Karpas-422 (cell line): ENCODE measurements around the gene ABCA13. TPM values are rescaled to one million over a fixed set of nuclear protein-coding genes. Genes with fewer than 3 reads are reported as not detected.

Source experiments
- DNase-seq: peaks from one replicate; pipeline ENCODE4 v3.0.0-alpha.2; 2015
- H2AFZ ChIP-seq: fragments of 200-600 bp; sonication (generic); 2 replicates; pipeline ENCODE4 v1.6.1; 2014; ENCODE audit warnings: antibody characterized with exemption, low read length, mixed read lengths
- H3K27ac ChIP-seq: fragments of 200-600 bp; sonication (generic); 2 replicates; pipeline ENCODE4 v1.5.1; 2014; ENCODE audit warnings: mild to moderate bottlenecking, low read length, moderate library complexity
- H3K27me3 ChIP-seq: fragments of 200-600 bp; sonication (generic); 2 replicates; pipeline ENCODE4 v1.6.1; 2014; ENCODE audit warnings: low read length, mixed read lengths
- H3K36me3 ChIP-seq: fragments of 200-600 bp; sonication (generic); 2 replicates; pipeline ENCODE4 v1.6.1; 2014; ENCODE audit warnings: low read length, mixed read lengths; ENCODE audit not compliant: insufficient read depth
- H3K4me1 ChIP-seq: fragments of 200-600 bp; sonication (generic); 2 replicates; pipeline ENCODE4 v1.6.1; 2014; ENCODE audit warnings: mild to moderate bottlenecking, low read length, mixed read lengths
- H3K4me2 ChIP-seq: fragments of 200-600 bp; sonication (generic); 2 replicates; pipeline ENCODE4 v1.6.1; 2014; ENCODE audit warnings: low read length, low read depth, mild to moderate bottlenecking; ENCODE audit not compliant: poor library complexity, severe bottlenecking
- H3K4me3 ChIP-seq: fragments of 200-600 bp; sonication (generic); 2 replicates; pipeline ENCODE4 v1.5.1; 2014; ENCODE audit warnings: mild to moderate bottlenecking, antibody characterized with exemption, low read length, mixed read lengths
- H3K79me2 ChIP-seq: fragments of 200-600 bp; sonication (generic); 2 replicates; pipeline ENCODE4 v1.6.1; 2014; ENCODE audit warnings: mild to moderate bottlenecking, low read length, mixed read lengths
- H3K9ac ChIP-seq: fragments of 200-600 bp; sonication (generic); 2 replicates; pipeline ENCODE4 v1.6.0; 2014; ENCODE audit warnings: low read length
- H3K9me2 ChIP-seq: fragments of 200-600 bp; sonication (generic), shearing (Covaris generic); replicated peaks from 2 replicates; pipeline ENCODE4 v1.6.0; 2014; ENCODE audit warnings: mild to moderate bottlenecking, low read length, moderate library complexity; ENCODE audit not compliant: insufficient read depth
- H3K9me3 ChIP-seq: fragments of 300-700, 200-600 bp; sonication (generic); 2 replicates; pipeline ENCODE4 v1.6.1; 2014; ENCODE audit warnings: low read length, mixed read lengths
- H4K20me1 ChIP-seq: fragments of 200-600 bp; sonication (generic); 2 replicates; pipeline ENCODE4 v1.6.1; 2014; ENCODE audit warnings: mild to moderate bottlenecking, antibody characterized with exemption, low read length, low read depth; ENCODE audit not compliant: insufficient read depth
- total RNA-seq: library from RNA; depleted of rRNA; stranded (reverse); fragments of >200 nt; shearing (Covaris generic); gene quantifications from 2 replicates; pipeline ENCODE4 v1.2.3, GENCODE V29; 2014; ENCODE audit warnings: low replicate concordance

The ABCA13 gene
- total RNA-seq, 1 experiment from 2014 or later, result not detected

GRCh38 chr7:48408731-48409130 lies 237.5 kb downstream of the ABCA13 start:
- Histone ChIP-seq H3K36me3 (no peaks in the 10 kb centered on the region), H4K20me1 (no peaks in the 10 kb centered on the region), H3K9me3 (no peaks in the 10 kb centered on the region), H3K27me3 (no peaks in the 10 kb centered on the region), H3K9me2 (no peaks in the 10 kb centered on the region), H3K4me1 (no peaks in the 10 kb centered on the region), H3K27ac (no peak overlapping the region), H3K9ac (no peak overlapping the region), H2AFZ (no peak overlapping the region), H3K4me3 (no peak overlapping the region), H3K4me2 (no peak overlapping the region), H3K79me2 (no peaks in the 10 kb centered on the region)
- no peak for DNase-seq

- Histone ChIP-seq H3K4me1 (no peaks in the 10 kb centered on the region), H3K4me3 (no peak overlapping the region), H3K79me2 (no peaks in the 10 kb centered on the region), H3K27ac (no peak overlapping the region), H3K36me3 (no peaks in the 10 kb centered on the region), H2AFZ (no peak overlapping the region), H3K9me2 (no peaks in the 10 kb centered on the region), H4K20me1 (no peaks in the 10 kb centered on the region), H3K27me3 (no peaks in the 10 kb centered on the region), H3K9me3 (no peaks in the 10 kb centered on the region), H3K4me2 (no peak overlapping the region), H3K9ac (no peak overlapping the region)
- no peak for DNase-seq
Measured at GRCh38 chr7:48411619-48412018, 240.4 kb downstream of the ABCA13 start.

- H2AFZ ChIP-seq, result no peak overlapping the region
- H4K20me1 ChIP-seq, result no peaks in the 10 kb centered on the region
- no peaks in the 10 kb centered on the region for H3K4me1 ChIP-seq
- H3K9ac ChIP-seq, result no peak overlapping the region
- no peaks in the 10 kb centered on the region for H3K9me3 ChIP-seq
- no peaks in the 10 kb centered on the region for H3K79me2 ChIP-seq
- no peak for DNase-seq
- no peak overlapping the region for H3K4me2 ChIP-seq
- H3K27me3 ChIP-seq, result no peaks in the 10 kb centered on the region
- H3K4me3 ChIP-seq, result no peak overlapping the region
- H3K36me3 ChIP-seq, result no peaks in the 10 kb centered on the region
- no peaks in the 10 kb centered on the region for H3K9me2 ChIP-seq
- no peak overlapping the region for H3K27ac ChIP-seq
Measured at GRCh38 chr7:48414011-48414732, 242.9 kb downstream of the ABCA13 start.

GRCh38 chr7:48416327-48416908 lies 245.2 kb downstream of the ABCA13 start:
- no peak overlapping the region for H2AFZ ChIP-seq
- no peaks in the 10 kb centered on the region for H3K36me3 ChIP-seq
- no peak overlapping the region for H3K4me2 ChIP-seq
- no peaks in the 10 kb centered on the region for H3K9me2 ChIP-seq
- H3K27ac ChIP-seq, result no peak overlapping the region
- no peaks in the 10 kb centered on the region for H3K9me3 ChIP-seq
- no peak overlapping the region for H3K9ac ChIP-seq
- H3K79me2 ChIP-seq, result no peaks in the 10 kb centered on the region
- DNase-seq, result peak; percentile 45
- no peaks in the 10 kb centered on the region for H3K27me3 ChIP-seq
- no peak overlapping the region for H3K4me3 ChIP-seq
- H4K20me1 ChIP-seq, result no peaks in the 10 kb centered on the region
- H3K4me1 ChIP-seq, result no peaks in the 10 kb centered on the region

- H3K36me3 ChIP-seq, result no peaks in the 10 kb centered on the region
Measured at GRCh38 chr7:48419401-48419800, 248.1 kb downstream of the ABCA13 start.

GRCh38 chr7:48420206-48420605 lies 248.9 kb downstream of the ABCA13 start:
- H3K4me1 ChIP-seq, result no peaks in the 10 kb centered on the region
- H2AFZ ChIP-seq, result no peak overlapping the region
- no peaks in the 10 kb centered on the region for H3K27me3 ChIP-seq
- no peaks in the 10 kb centered on the region for H4K20me1 ChIP-seq
- no peaks in the 10 kb centered on the region for H3K9me3 ChIP-seq
- DNase-seq, result no peak
- no peaks in the 10 kb centered on the region for H3K79me2 ChIP-seq
- H3K9ac ChIP-seq, result no peak overlapping the region
- no peak overlapping the region for H3K4me2 ChIP-seq
- no peak overlapping the region for H3K4me3 ChIP-seq
- no peaks in the 10 kb centered on the region for H3K9me2 ChIP-seq
- H3K36me3 ChIP-seq, result no peaks in the 10 kb centered on the region
- no peak overlapping the region for H3K27ac ChIP-seq

More at GRCh38 chr7:48419401-48419800, 248.1 kb downstream of the ABCA13 start:
- H3K4me2 ChIP-seq, result no peak overlapping the region
- H3K4me1 ChIP-seq, result no peaks in the 10 kb centered on the region
- H3K27ac ChIP-seq, result no peak overlapping the region
- H3K79me2 ChIP-seq, result no peaks in the 10 kb centered on the region
- no peak overlapping the region for H3K4me3 ChIP-seq
- H2AFZ ChIP-seq, result no peak overlapping the region
- H3K9me3 ChIP-seq, result no peaks in the 10 kb centered on the region
- no peaks in the 10 kb centered on the region for H3K9me2 ChIP-seq
- no peak overlapping the region for H3K9ac ChIP-seq
- DNase-seq, result no peak
- H4K20me1 ChIP-seq, result no peaks in the 10 kb centered on the region
- H3K27me3 ChIP-seq, result no peaks in the 10 kb centered on the region

GRCh38 chr7:48421357-48421756 lies 250.1 kb downstream of the ABCA13 start:
- Histone ChIP-seq H3K9me2 (no peaks in the 10 kb centered on the region), H3K79me2 (no peaks in the 10 kb centered on the region), H3K27me3 (no peaks in the 10 kb centered on the region), H3K4me3 (no peak overlapping the region), H3K4me1 (peaks cover 1% of the 10 kb centered on the region), H4K20me1 (no peaks in the 10 kb centered on the region), H3K27ac (no peak overlapping the region), H2AFZ (no peak overlapping the region), H3K4me2 (no peak overlapping the region), H3K36me3 (no peaks in the 10 kb centered on the region), H3K9ac (no peak overlapping the region), H3K9me3 (no peaks in the 10 kb centered on the region)
- DNase-seq, result peak; percentile 20

- no peak overlapping the region for H2AFZ ChIP-seq
- no peak overlapping the region for H3K4me2 ChIP-seq
- H4K20me1 ChIP-seq, result no peaks in the 10 kb centered on the region
- H3K9ac ChIP-seq, result no peak overlapping the region
- no peak overlapping the region for H3K4me3 ChIP-seq
- H3K4me1 ChIP-seq, result peaks cover 31% of the 10 kb centered on the region
- no peaks in the 10 kb centered on the region for H3K9me2 ChIP-seq
- H3K36me3 ChIP-seq, result no peaks in the 10 kb centered on the region
- peak; percentile 81 for DNase-seq
- no peaks in the 10 kb centered on the region for H3K27me3 ChIP-seq
- no peak overlapping the region for H3K27ac ChIP-seq
- no peaks in the 10 kb centered on the region for H3K9me3 ChIP-seq
- no peaks in the 10 kb centered on the region for H3K79me2 ChIP-seq
Measured at GRCh38 chr7:48424731-48425130, 253.5 kb downstream of the ABCA13 start.
